Measurements from ENCODE around the gene UFSP2. TPM values are rescaled to one million over a fixed set of nuclear protein-coding genes. Genes with fewer than 3 reads are reported as not detected.

The UFSP2 gene, protein sequence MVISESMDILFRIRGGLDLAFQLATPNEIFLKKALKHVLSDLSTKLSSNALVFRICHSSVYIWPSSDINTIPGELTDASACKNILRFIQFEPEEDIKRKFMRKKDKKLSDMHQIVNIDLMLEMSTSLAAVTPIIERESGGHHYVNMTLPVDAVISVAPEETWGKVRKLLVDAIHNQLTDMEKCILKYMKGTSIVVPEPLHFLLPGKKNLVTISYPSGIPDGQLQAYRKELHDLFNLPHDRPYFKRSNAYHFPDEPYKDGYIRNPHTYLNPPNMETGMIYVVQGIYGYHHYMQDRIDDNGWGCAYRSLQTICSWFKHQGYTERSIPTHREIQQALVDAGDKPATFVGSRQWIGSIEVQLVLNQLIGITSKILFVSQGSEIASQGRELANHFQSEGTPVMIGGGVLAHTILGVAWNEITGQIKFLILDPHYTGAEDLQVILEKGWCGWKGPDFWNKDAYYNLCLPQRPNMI
- total RNA-seq: 10 to 100 TPM; 13.9 to 34.5 (median 21.0) TPM
- polyA plus RNA-seq: 10 to 100 TPM; 49.9 to 54.6 TPM
- total RNA-seq: 18.3 reads per million, percentile 48 among the genes with 10 or more reads in this experiment

DNA sequence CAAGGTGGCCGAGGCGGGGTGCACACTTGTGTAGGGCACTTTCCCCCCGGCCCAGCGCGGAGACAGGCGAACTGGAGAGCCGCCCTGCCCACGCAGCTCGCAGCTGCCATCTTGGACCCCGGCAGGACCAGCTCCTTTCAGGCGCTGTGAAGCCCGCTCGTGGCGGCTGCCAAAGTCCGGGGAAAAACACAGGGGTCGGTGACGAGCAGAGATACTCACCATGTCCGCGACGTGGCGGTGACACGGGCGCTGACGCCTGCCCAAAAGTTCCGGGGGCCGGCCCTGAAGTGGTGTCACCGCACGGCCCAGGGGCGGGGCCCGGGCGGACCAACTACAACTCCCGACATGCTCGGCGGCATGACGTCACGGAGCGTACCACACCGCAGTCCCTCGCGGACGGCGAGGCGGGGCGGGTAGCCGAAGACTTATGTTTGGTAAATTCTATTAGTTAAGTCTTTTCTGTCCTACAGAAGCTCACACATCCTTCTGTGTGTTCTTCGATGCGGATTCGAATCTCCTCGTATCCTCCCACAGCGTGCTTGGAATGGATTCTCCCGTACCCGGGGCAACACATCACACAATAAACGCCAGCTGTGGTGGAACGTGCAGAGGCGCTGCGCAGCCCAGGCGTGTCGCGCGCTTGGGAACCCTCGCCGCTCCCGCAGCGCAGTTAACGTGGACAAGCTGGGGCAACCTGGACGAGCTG is at the start of gene UFSP2:
TSS of gene UFSP2 (minus strand) at position 318 of the 706 bp plus-strand sequence. CDS start at position 222, 96 bp downstream.
- Histone ChIP-seq H3K36me3 (ENCODE audit: control insufficient read depth in 2 of 3, insufficient read depth in 3 of 3, low read length in 3 of 3) (peaks cover 0 to 14% (median 0%) of the 10 kb centered on the region in 3 experiments), H3K27me3 (ENCODE audit: control insufficient read depth in 2 of 2, insufficient read depth in 2 of 2, low read length in 2 of 2) (no peaks in the 10 kb centered on the region), H3K4me3 (ENCODE audit: low read length) (peak within 1 kb of the TSS; percentile 98), H3K27ac (ENCODE audit: low read depth, low read length) (peak within 1 kb of the TSS; percentile 95), H3K9me3 (ENCODE audit: control insufficient read depth in 2 of 3, low read length in 3 of 3) (no peaks in the 10 kb centered on the region), H3K4me1 (ENCODE audit: control insufficient read depth in 2 of 2, insufficient read depth in 2 of 2, low read length in 2 of 2) (peaks cover 16 to 18% of the 10 kb centered on the region in 2 donors)
- intact Hi-C loops (cut with micrococcal nuclease): loop anchor here (1.0 to 10.0 kb wide), 16 partner anchors 29 to 1921 kb away; partner anchors contain the start of genes ANKRD37 (in 2 of the 2), CCDC110 (in 2 of the 2), RWDD4 (in 2 of the 2) and TRAPPC11 (in 2 of the 2)
- ATAC-seq (peak; percentile 93), DNase-seq (peak; percentile 88 to 96 (median 92))
- Mint-ChIP-seq H3K4me1 (peaks cover 25 to 43% (median 38%) of the 10 kb centered on the region in 7 donors), H3K27ac (peak within 1 kb of the TSS; percentile 89 to 100 (median 99)), H3K4me3 (peak within 1 kb of the TSS; percentile 78 to 97 (median 90)), H3K36me3 (peaks cover 7 to 15% (median 11%) of the 10 kb centered on the region in 5 donors), H3K9me3 (peaks cover 0 to 2% (median 0%) of the 10 kb centered on the region in 11 donors), H3K27me3 (peaks cover 0 to 12% (median 7%) of the 10 kb centered on the region in 5 donors)
- POLR2A ChIA-PET: interaction anchor here (0.5 to 4.5 kb wide), 9 partner anchors 14 to 692 kb away, joined by 3 to 49 read pairs (median 4); partner anchors contain the start of genes ANKRD37, CENPU, LRP2BP and SLC25A4
- CTCF ChIA-PET: interaction anchor here (1.0 to 1.4 kb wide), 3 partner anchors 22 to 172 kb away, joined by 3 to 4 read pairs (median 3); partner anchors contain the start of gene ANKRD37

DNA sequence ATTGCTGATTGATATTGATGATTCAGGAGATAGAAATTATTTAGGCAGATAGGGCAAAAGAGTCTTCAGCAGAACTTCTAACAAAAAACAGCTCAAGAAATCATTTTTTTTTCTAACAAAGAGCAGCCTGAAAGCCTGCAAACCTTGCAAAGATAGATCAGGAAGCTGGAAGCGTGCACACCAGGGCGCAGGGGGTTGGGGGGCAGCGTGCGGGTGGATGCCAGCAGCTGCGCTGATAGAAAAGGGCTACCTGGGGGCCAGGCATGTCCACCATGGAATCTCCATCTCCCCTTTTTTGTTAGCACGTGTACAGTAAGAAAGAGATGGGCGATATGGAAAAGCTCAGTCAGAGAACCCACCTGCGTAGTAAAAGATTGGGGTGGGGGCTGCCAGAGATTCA is 47.5 kb upstream of the UFSP2 start:
- intact Hi-C loops (cut with micrococcal nuclease): loop anchor here (5.0 kb wide), 2 partner anchors 331 to 719 kb away; partner anchors contain the start of genes CYP4V2 (in 1 of the 2) and SLC25A4 (in 1 of the 2)
- no peaks in the 10 kb centered on the region for H3K36me3 ChIP-seq (ENCODE audit: control insufficient read depth in 2 of 3, insufficient read depth in 3 of 3, low read length in 3 of 3)
- H3K4me3 ChIP-seq (ENCODE audit: low read length): no peak overlapping the region
- no peak overlapping the region for H3K27ac ChIP-seq (ENCODE audit: low read depth, low read length)
- no peak for DNase-seq
- ATAC-seq: no peak
- H3K36me3 Mint-ChIP-seq: peaks cover 0 to 4% (median 0%) of the 10 kb centered on the region in 5 donors
- no peak overlapping the region for H3K27ac Mint-ChIP-seq
- peaks cover 5 to 18% (median 9%) of the 10 kb centered on the region in 7 donors for H3K4me1 Mint-ChIP-seq
- H3K27me3 Mint-ChIP-seq: peaks cover 13 to 51% (median 15%) of the 10 kb centered on the region in 5 donors
- CTCF ChIA-PET: no interaction called here
- POLR2A ChIA-PET: interaction anchor here (1.5 kb wide), 1 partner anchor 77 kb away, joined by 5 read pairs; the partner anchor contains the start of genes ANKRD37 and LRP2BP
- H3K9me3 ChIP-seq (ENCODE audit: control insufficient read depth in 2 of 3, low read length in 3 of 3): no peaks in the 10 kb centered on the region
- H3K4me1 ChIP-seq (ENCODE audit: control insufficient read depth in 2 of 2, insufficient read depth in 2 of 2, low read length in 2 of 2): peaks cover 0 to 3% of the 10 kb centered on the region in 2 donors
- no peaks in the 10 kb centered on the region for H3K9me3 Mint-ChIP-seq
- H3K27me3 ChIP-seq (ENCODE audit: control insufficient read depth in 2 of 2, insufficient read depth in 2 of 2, low read length in 2 of 2): peaks cover 0 to 3% of the 10 kb centered on the region in 2 donors
- H3K4me3 Mint-ChIP-seq: no peak overlapping the region

GRCh38 chr4:185472103-185472542 is 46.4 kb upstream of the UFSP2 start:
- POLR2A ChIA-PET: interaction anchor here (1.5 kb wide), 1 partner anchor 76 kb away, joined by 5 read pairs; the partner anchor contains the start of genes ANKRD37 and LRP2BP
- Mint-ChIP-seq H3K4me1 (peaks cover 5 to 18% (median 9%) of the 10 kb centered on the region in 7 donors), H3K36me3 (peaks cover 0 to 4% (median 0%) of the 10 kb centered on the region in 5 donors), H3K4me3 (peak overlapping the region; percentile 83 to 98 (median 92)), H3K27me3 (peaks cover 6 to 50% (median 12%) of the 10 kb centered on the region in 5 donors), H3K9me3 (no peaks in the 10 kb centered on the region), H3K27ac (peak overlapping the region in 7 of 9 donors; percentile 48 to 90 (median 86))
- ATAC-seq (no peak), DNase-seq (peak in 1 of 9 donors; percentile 10)
- Histone ChIP-seq H3K27me3 (ENCODE audit: control insufficient read depth in 2 of 2, insufficient read depth in 2 of 2, low read length in 2 of 2) (no peaks in the 10 kb centered on the region), H3K27ac (ENCODE audit: low read depth, low read length) (no peak overlapping the region), H3K4me1 (ENCODE audit: control insufficient read depth in 2 of 2, insufficient read depth in 2 of 2, low read length in 2 of 2) (peaks cover 0 to 3% of the 10 kb centered on the region in 2 donors), H3K9me3 (ENCODE audit: control insufficient read depth in 2 of 3, low read length in 3 of 3) (no peaks in the 10 kb centered on the region), H3K4me3 (ENCODE audit: low read length) (peak overlapping the region; percentile 61), H3K36me3 (ENCODE audit: control insufficient read depth in 2 of 3, insufficient read depth in 3 of 3, low read length in 3 of 3) (no peaks in the 10 kb centered on the region)
- CTCF ChIA-PET: no interaction called here
- intact Hi-C loops (cut with micrococcal nuclease): loop anchor here (5.0 kb wide), 2 partner anchors 330 to 720 kb away; partner anchors contain the start of genes CYP4V2 (in 1 of the 2) and SLC25A4 (in 1 of the 2)

DNA sequence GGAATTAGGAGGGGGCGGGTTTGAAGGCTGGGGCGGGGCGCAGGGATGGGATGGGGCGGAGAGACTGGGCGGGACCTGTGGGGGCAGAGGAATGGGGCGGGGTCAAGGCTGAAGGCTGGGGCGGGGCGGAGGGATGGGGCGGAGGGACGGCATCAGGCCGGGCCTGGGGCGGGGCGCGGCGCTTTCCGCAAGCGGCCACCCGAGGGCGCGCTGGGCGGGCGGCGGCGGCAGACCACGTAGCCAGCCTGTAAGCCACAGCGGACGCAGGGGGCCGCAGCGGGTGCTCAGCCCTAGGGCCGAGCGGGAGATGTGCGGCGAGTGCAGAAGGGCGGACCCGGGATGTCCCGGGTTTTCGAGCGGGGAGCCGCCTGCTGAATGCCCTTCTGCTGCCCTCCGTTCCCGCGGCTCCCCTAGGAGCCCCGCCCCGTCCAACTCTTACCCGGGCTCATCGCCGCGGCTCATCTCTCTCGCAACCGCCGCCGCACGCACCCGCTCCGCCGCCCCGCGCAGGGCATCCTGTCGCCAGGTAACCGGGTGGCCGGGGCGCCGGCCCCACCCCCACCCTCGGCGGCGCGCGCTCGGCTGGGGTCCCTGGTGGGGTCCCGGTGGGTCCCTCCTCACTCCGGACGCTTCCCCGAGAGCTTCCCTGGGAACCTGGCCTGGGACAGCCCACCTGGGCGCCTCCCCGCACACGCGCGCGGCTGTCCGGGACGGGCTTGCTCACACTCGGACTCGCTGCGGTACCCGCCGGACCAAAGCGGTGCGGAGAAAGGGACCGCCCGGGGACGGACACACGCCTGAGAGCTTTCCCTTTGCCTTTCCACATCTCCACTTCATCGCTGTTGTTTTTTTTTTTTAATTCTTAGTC is 45.7 kb upstream of the UFSP2 start, which contains the start of gene CCDC110:
TSS of gene CCDC110 (minus strand) at position 499 of the 868 bp plus-strand sequence. CDS start at position 449, 50 bp downstream.
- Histone ChIP-seq H3K27ac (ENCODE audit: low read depth, low read length) (peak within 1 kb of the TSS; percentile 65), H3K4me1 (ENCODE audit: control insufficient read depth in 2 of 2, insufficient read depth in 2 of 2, low read length in 2 of 2) (peaks cover 0 to 3% of the 10 kb centered on the region in 2 donors), H3K4me3 (ENCODE audit: low read length) (peak within 1 kb of the TSS; percentile 61), H3K36me3 (ENCODE audit: control insufficient read depth in 2 of 3, insufficient read depth in 3 of 3, low read length in 3 of 3) (no peaks in the 10 kb centered on the region), H3K27me3 (ENCODE audit: control insufficient read depth in 2 of 2, insufficient read depth in 2 of 2, low read length in 2 of 2) (no peaks in the 10 kb centered on the region), H3K9me3 (ENCODE audit: control insufficient read depth in 2 of 3, low read length in 3 of 3) (no peaks in the 10 kb centered on the region)
- H3K4me3 Mint-ChIP-seq: peak within 1 kb of the TSS; percentile 87 to 98 (median 92)
- peaks cover 0 to 52% (median 6%) of the 10 kb centered on the region in 5 donors for H3K27me3 Mint-ChIP-seq
- CTCF ChIA-PET: no interaction called here
- no peaks in the 10 kb centered on the region for H3K9me3 Mint-ChIP-seq
- intact Hi-C loops (cut with micrococcal nuclease): loop anchor here (1.0 to 5.0 kb wide), 17 partner anchors 46 to 1967 kb away; partner anchors contain the start of genes ANKRD37 (in 2 of the 2), CYP4V2 (in 2 of the 2), UFSP2 (in 2 of the 2) and ACSL1 (in 1 of the 2)
- peak; percentile 99 for ATAC-seq
- H3K36me3 Mint-ChIP-seq: no peaks in the 10 kb centered on the region
- peak within 1 kb of the TSS; percentile 5 to 90 (median 86) for H3K27ac Mint-ChIP-seq
- H3K4me1 Mint-ChIP-seq: peaks cover 5 to 18% (median 9%) of the 10 kb centered on the region in 7 donors
- peak; percentile 72 to 89 (median 86) for DNase-seq
- POLR2A ChIA-PET: interaction anchor here (1.5 kb wide), 1 partner anchor 75 kb away, joined by 5 read pairs; the partner anchor contains the start of genes ANKRD37 and LRP2BP

DNA sequence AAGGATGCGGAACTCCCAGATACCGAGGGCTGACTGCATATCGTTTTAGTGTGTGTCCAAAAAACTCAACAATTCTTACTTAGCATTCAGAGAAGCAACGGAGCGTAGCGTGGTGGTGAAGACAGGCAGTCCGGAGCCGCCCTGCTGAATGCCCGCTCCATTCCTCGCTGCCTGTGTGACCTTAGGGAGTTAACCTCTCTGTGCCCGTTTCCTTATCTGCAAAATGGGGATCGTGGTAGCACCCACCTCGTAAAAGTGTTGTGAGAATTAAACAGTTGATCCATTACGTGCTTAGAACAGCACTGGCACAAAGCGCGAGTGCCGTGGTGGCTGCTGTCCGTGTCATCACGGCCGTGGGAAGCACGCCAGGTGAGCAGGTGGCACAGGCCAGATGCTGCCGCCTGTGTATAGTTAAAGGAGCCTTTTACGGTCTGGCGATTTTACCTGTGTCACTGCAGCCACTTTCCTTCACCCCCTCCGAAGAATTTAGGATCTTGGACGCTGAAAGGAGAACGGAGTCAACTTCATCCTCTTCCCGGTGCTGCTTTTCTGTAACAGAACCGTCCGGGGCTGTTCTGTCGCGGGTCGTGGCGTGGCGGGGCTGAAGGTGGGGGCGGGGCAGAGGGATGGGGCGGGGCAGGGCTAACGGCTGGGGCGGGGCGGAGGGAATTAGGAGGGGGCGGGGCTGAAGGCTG is 44.9 kb upstream of the UFSP2 start:
- intact Hi-C loops (cut with micrococcal nuclease): loop anchor here (1.0 to 5.0 kb wide), 17 partner anchors 45 to 1966 kb away; partner anchors contain the start of genes ANKRD37 (in 2 of the 2), CYP4V2 (in 2 of the 2), UFSP2 (in 2 of the 2) and ACSL1 (in 1 of the 2)
- H3K4me3 Mint-ChIP-seq: peak overlapping the region; percentile 79 to 97 (median 88)
- CTCF ChIA-PET: no interaction called here
- H3K9me3 ChIP-seq (ENCODE audit: control insufficient read depth in 2 of 3, low read length in 3 of 3): no peaks in the 10 kb centered on the region
- peak overlapping the region; percentile 5 to 88 (median 76) for H3K27ac Mint-ChIP-seq
- H3K27me3 Mint-ChIP-seq: peaks cover 0 to 57% (median 5%) of the 10 kb centered on the region in 5 donors
- H3K27me3 ChIP-seq (ENCODE audit: control insufficient read depth in 2 of 2, insufficient read depth in 2 of 2, low read length in 2 of 2): no peaks in the 10 kb centered on the region
- no peaks in the 10 kb centered on the region for H3K36me3 ChIP-seq (ENCODE audit: control insufficient read depth in 2 of 3, insufficient read depth in 3 of 3, low read length in 3 of 3)
- ATAC-seq (peak; percentile 11), DNase-seq (peak in 7 of 9 donors; percentile 47 to 66 (median 61))
- no peaks in the 10 kb centered on the region for H3K36me3 Mint-ChIP-seq
- peak overlapping the region; percentile 46 for H3K4me3 ChIP-seq (ENCODE audit: low read length)
- peaks cover 0 to 2% (median 0%) of the 10 kb centered on the region in 11 donors for H3K9me3 Mint-ChIP-seq
- H3K27ac ChIP-seq (ENCODE audit: low read depth, low read length): peak overlapping the region; percentile 65
- peaks cover 0 to 3% of the 10 kb centered on the region in 2 donors for H3K4me1 ChIP-seq (ENCODE audit: control insufficient read depth in 2 of 2, insufficient read depth in 2 of 2, low read length in 2 of 2)
- peaks cover 5 to 18% (median 9%) of the 10 kb centered on the region in 7 donors for H3K4me1 Mint-ChIP-seq
- POLR2A ChIA-PET: no interaction called here
